ENCODE measurements around the gene SLC38A2. TPM values are rescaled to one million over a fixed set of nuclear protein-coding genes. Genes with fewer than 3 reads are reported as not detected.

SLC38A2 gene
- total RNA-seq, 1 donor from 2014 or later = 421 TPM

GRCh38 chr12:46365951-46366379 lies 6.6 kb downstream of the SLC38A2 start:
- Histone ChIP-seq H3K79me2 (ENCODE audit: insufficient read depth, low read length) (peaks cover 59% of the 10 kb centered on the region), H3K27ac (ENCODE audit: low read depth, low read length) (peak overlapping the region; percentile 43), H3K27me3 (ENCODE audit: insufficient read depth, low read length) (no peaks in the 10 kb centered on the region), H2AFZ (ENCODE audit: low read depth, low read length) (no peak overlapping the region), H3K36me3 (ENCODE audit: insufficient read depth, low read length) (peaks cover 98% of the 10 kb centered on the region), H3K9ac (ENCODE audit: low read length) (peak overlapping the region; percentile 97), H3K4me1 (ENCODE audit: insufficient read depth, low read length) (peaks cover 41% of the 10 kb centered on the region), H3K9me3 (ENCODE audit: insufficient read depth, low read depth, low read length) (no peaks in the 10 kb centered on the region), H3K4me2 (ENCODE audit: low read length) (peak overlapping the region; percentile 99), H4K20me1 (ENCODE audit: insufficient read depth, low read length) (peaks cover 100% of the 10 kb centered on the region), H3K4me3 (ENCODE audit: insufficient read depth, low read depth, low read length) (peak overlapping the region; percentile 7)
- Mint-ChIP-seq H3K36me3 (ENCODE audit: low read depth, unreplicated experiment) (peaks cover 41% of the 10 kb centered on the region), H3K27me3 (ENCODE audit: low read depth, unreplicated experiment) (no peaks in the 10 kb centered on the region), H3K27ac (ENCODE audit: unreplicated experiment) (no peak overlapping the region), H3K9me3 (ENCODE audit: unreplicated experiment) (no peaks in the 10 kb centered on the region), H3K4me3 (ENCODE audit: unreplicated experiment) (peak overlapping the region; percentile 76), H3K4me1 (ENCODE audit: low read depth, unreplicated experiment) (peaks cover 38% of the 10 kb centered on the region)
- DNase-seq (ENCODE audit: low read depth) (no peak), FAIRE-seq (no peak)
- TF ChIP-seq EZH2 (IDR thresholded peaks at IDR 0.05; ENCODE audit: insufficient read depth, low read length) = no peak
- TF ChIP-seq, protein P1, sequence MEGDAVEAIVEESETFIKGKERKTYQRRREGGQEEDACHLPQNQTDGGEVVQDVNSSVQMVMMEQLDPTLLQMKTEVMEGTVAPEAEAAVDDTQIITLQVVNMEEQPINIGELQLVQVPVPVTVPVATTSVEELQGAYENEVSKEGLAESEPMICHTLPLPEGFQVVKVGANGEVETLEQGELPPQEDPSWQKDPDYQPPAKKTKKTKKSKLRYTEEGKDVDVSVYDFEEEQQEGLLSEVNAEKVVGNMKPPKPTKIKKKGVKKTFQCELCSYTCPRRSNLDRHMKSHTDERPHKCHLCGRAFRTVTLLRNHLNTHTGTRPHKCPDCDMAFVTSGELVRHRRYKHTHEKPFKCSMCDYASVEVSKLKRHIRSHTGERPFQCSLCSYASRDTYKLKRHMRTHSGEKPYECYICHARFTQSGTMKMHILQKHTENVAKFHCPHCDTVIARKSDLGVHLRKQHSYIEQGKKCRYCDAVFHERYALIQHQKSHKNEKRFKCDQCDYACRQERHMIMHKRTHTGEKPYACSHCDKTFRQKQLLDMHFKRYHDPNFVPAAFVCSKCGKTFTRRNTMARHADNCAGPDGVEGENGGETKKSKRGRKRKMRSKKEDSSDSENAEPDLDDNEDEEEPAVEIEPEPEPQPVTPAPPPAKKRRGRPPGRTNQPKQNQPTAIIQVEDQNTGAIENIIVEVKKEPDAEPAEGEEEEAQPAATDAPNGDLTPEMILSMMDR (IDR thresholded peaks at IDR 0.05; ENCODE audit: insufficient read depth, low read depth, low read length) = no peak

- Histone ChIP-seq H3K27me3 (ENCODE audit: insufficient read depth, low read length) (no peaks in the 10 kb centered on the region), H3K4me3 (ENCODE audit: insufficient read depth, low read depth, low read length) (peak overlapping the region; percentile 20), H3K27ac (ENCODE audit: low read depth, low read length) (peak overlapping the region; percentile 43), H3K36me3 (ENCODE audit: insufficient read depth, low read length) (peaks cover 98% of the 10 kb centered on the region), H4K20me1 (ENCODE audit: insufficient read depth, low read length) (peaks cover 99% of the 10 kb centered on the region), H3K9ac (ENCODE audit: low read length) (peak overlapping the region; percentile 97), H3K79me2 (ENCODE audit: insufficient read depth, low read length) (peaks cover 49% of the 10 kb centered on the region), H3K9me3 (ENCODE audit: insufficient read depth, low read depth, low read length) (no peaks in the 10 kb centered on the region), H2AFZ (ENCODE audit: low read depth, low read length) (no peak overlapping the region), H3K4me2 (ENCODE audit: low read length) (peak overlapping the region; percentile 99), H3K4me1 (ENCODE audit: insufficient read depth, low read length) (peaks cover 41% of the 10 kb centered on the region)
- Mint-ChIP-seq H3K27me3 (ENCODE audit: low read depth, unreplicated experiment) (no peaks in the 10 kb centered on the region), H3K9me3 (ENCODE audit: unreplicated experiment) (no peaks in the 10 kb centered on the region), H3K27ac (ENCODE audit: unreplicated experiment) (peak overlapping the region; percentile 50), H3K4me3 (ENCODE audit: unreplicated experiment) (peak overlapping the region; percentile 76), H3K4me1 (ENCODE audit: low read depth, unreplicated experiment) (peaks cover 41% of the 10 kb centered on the region), H3K36me3 (ENCODE audit: low read depth, unreplicated experiment) (peaks cover 33% of the 10 kb centered on the region)
- TF ChIP-seq, protein P1 (IDR thresholded peaks at IDR 0.05; ENCODE audit: insufficient read depth, low read depth, low read length) = no peak
- TF ChIP-seq EZH2 (IDR thresholded peaks at IDR 0.05; ENCODE audit: insufficient read depth, low read length) = no peak
- DNase-seq (ENCODE audit: low read depth) = peak; percentile 83
- peak; percentile 41 for FAIRE-seq
Observed at GRCh38 chr12:46364777-46365580, 7.6 kb downstream of the SLC38A2 start.

DNA sequence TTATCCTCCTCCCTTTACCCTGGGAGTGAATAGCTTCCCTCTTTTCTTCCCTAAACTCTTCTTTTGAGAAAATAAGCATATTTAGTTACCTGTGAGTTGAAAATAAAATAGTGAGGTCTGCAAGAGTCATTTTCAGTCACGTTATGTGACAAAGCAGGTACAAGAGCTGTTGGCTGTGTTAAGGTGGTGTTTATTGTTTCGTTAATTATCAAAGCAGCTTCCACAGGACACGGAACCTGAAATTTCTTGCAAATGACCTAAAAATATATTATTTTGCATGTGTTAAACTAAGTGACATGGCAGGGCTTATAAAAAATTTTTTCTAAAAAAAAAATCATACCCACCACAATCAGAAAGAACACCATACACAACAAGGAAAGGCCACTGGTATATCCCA lies 8.3 kb downstream of the SLC38A2 start:
- H3K27me3 Mint-ChIP-seq (ENCODE audit: low read depth, unreplicated experiment) = no peaks in the 10 kb centered on the region
- TF ChIP-seq, protein P1 (IDR thresholded peaks at IDR 0.05; ENCODE audit: insufficient read depth, low read depth, low read length) = no peak
- TF ChIP-seq EZH2 (IDR thresholded peaks at IDR 0.05; ENCODE audit: insufficient read depth, low read length) = no peak
- Histone ChIP-seq H4K20me1 (ENCODE audit: insufficient read depth, low read length) (peaks cover 99% of the 10 kb centered on the region), H3K79me2 (ENCODE audit: insufficient read depth, low read length) (peaks cover 43% of the 10 kb centered on the region), H3K36me3 (ENCODE audit: insufficient read depth, low read length) (peaks cover 98% of the 10 kb centered on the region), H3K27me3 (ENCODE audit: insufficient read depth, low read length) (no peaks in the 10 kb centered on the region), H3K4me1 (ENCODE audit: insufficient read depth, low read length) (peaks cover 37% of the 10 kb centered on the region), H2AFZ (ENCODE audit: low read depth, low read length) (no peak overlapping the region), H3K4me2 (ENCODE audit: low read length) (peak overlapping the region; percentile 38), H3K4me3 (ENCODE audit: insufficient read depth, low read depth, low read length) (no peak overlapping the region), H3K9me3 (ENCODE audit: insufficient read depth, low read depth, low read length) (no peaks in the 10 kb centered on the region), H3K9ac (ENCODE audit: low read length) (peak overlapping the region; percentile 17), H3K27ac (ENCODE audit: low read depth, low read length) (no peak overlapping the region)
- DNase-seq (ENCODE audit: low read depth) (no peak), FAIRE-seq (no peak)
- H3K9me3 Mint-ChIP-seq (ENCODE audit: unreplicated experiment) = no peaks in the 10 kb centered on the region
- peak overlapping the region; percentile 48 for H3K4me3 Mint-ChIP-seq (ENCODE audit: unreplicated experiment)
- H3K36me3 Mint-ChIP-seq (ENCODE audit: low read depth, unreplicated experiment) = peaks cover 31% of the 10 kb centered on the region
- no peak overlapping the region for H3K27ac Mint-ChIP-seq (ENCODE audit: unreplicated experiment)
- peaks cover 44% of the 10 kb centered on the region for H3K4me1 Mint-ChIP-seq (ENCODE audit: low read depth, unreplicated experiment)
